HG03378 (cell line): Measurements from ENCODE around the gene EFCAB6.

Source experiments
- ATAC-seq: cut with Tn5 transposase; IDR thresholded peaks from one replicate; pipeline ENCODE4 v1.9.1; 2021; ENCODE audit warnings: mild to moderate bottlenecking, moderate library complexity; ENCODE audit not compliant: unreplicated experiment

EFCAB6 gene

GRCh38 chr22:43642319-43643206, 169.5 kb downstream of the EFCAB6 start:
- no peak for ATAC-seq

DNA sequence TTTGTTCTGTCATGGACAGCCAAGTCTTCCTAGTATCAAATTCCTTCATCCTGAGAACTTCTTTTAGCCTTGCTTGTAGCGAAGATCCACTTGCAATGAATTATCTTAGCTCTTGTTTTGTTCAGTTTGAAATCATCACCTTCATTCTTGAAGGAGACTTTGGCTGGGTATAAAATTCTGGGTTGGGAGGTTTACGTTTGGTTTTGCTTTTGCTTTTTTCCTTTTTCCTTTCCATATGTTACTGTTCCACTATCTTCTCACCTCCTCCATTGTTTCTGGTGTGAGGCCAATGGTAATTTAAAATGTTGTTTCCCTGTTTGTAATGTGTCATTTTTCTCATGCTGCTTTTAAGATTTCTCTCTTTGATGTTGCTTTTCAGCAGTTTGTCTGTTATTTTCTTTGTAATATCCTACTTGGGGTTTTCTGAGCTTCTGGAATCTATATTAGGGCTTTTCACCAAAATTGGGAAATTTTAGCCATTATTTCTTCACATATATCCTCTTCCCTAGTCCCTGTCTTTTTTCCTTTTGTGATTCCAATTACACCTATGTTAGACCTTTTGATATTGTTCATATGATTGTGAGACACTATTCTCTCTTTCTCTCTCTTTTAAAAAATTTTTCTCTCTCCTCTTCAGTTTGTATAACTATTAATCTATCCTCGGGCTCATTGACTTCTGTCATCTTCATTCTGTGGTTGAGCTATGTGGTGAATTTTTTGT, 172.7 kb downstream of the EFCAB6 start:
- ATAC-seq, result no peak

GRCh38 chr22:43637275-43638260, 174.5 kb downstream of the EFCAB6 start:
- no peak for ATAC-seq

DNA sequence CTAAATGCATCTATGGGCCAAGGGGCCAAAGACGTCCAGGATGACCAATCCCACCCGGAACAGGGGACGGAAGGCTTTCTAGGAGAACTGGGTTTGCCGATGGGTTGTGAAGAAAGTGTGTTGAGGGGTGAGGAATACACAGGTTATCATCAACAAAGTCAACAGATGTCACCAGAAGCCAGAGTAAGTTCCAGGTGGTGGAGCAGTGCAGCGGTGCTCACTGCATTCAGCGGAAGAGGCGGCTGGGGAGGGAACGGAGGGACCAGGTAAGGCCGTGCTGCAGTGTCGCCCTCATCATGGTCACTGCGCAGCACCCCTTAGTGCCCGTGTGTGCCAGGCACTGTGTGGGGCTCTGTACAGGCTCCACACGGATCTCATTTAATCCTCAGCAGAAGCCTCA, 176.0 kb downstream of the EFCAB6 start:
- ATAC-seq, result no peak

- no peak for ATAC-seq
These were observed 177.0 kb downstream of the EFCAB6 start for GRCh38 chr22:43635101-43635500.

DNA sequence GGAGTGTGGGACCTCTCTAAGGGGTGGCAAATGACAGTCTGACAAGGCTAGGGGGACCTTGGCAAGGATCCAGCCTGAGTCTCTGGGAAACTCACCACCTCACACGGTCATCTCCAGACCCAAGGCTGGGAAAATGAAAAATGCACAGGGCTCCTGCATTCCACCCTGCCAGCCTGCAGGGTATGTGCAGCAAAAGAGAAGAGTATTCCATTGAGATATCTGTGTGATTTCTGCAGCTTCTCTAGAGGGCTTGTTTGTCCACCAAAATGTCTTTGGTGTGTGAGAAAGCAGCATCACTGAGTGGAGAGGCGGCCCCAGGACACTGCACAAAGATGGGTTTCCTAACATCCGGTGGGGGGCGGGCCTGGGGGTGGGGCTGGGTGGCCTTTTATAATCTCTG, 177.8 kb downstream of the EFCAB6 start:
- ATAC-seq, result no peak

GRCh38 chr22:43633631-43634285, 178.3 kb downstream of the EFCAB6 start:
- no peak for ATAC-seq

DNA sequence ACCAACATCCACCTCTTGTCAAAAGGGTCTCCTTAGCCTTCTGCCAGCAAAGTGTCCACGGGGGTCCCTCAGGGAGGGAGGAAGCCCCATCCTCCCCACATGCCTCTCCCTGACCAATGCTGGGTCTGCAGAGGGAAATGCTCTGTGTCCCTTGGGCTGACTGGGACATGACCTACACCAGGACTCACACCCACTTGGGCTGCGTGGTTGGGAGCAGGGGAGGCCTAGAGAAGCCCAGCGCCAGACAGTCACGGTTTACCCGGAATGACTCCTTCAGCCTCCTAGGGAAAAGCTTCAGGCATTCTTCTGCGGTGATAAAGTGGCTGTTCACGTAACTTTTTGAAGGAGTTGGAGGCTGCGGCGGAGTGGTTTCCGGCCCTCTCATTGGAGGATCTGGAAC, 180.3 kb downstream of the EFCAB6 start:
- no peak for ATAC-seq

DNA sequence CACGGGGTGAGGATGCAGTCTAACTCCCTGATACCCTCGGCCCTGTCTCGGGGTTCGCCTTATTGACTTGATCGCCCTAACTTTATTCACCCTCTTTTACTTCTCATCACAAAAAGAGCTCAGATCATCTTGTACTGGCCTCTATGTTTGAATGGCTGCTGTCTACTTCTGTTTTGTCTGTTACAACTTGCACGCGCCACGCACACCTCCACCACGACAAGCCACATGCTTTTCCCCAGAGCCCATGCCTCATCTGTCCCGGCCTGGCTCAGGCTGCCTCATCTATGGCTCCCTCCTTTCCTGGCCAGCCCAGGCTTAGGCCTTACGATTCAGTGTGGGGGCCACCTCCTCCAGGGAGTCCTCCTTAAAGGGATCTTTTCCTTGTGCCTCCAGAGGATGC, 180.9 kb downstream of the EFCAB6 start:
- ATAC-seq, result no peak

GRCh38 chr22:43630451-43630850, 181.7 kb downstream of the EFCAB6 start:
- no peak for ATAC-seq

GRCh38 chr22:43628250-43628649, 183.9 kb downstream of the EFCAB6 start:
- no peak for ATAC-seq

- ATAC-seq, result no peak
These were observed 184.5 kb downstream of the EFCAB6 start for GRCh38 chr22:43627485-43628213.

DNA sequence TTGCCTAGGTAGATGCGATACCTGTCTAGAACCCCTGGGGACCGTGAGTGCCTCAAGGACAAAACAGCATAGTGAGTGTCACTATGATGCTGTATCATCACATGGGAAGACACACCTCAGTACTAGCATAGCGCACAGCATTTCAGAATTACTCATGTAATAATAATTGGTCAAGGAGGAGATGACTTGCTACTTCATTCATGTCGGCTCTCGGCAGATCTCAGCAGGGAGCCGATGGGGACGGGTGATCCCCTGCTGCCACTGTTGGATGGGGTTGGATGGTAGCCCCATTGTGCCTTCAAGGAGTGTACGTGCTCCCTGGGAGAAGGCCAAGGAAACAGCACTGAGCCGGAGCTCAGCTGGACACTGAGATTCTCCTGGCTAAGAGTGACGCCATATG, 186.9 kb downstream of the EFCAB6 start:
- ATAC-seq, result no peak

GRCh38 chr22:43624144-43624998, 187.7 kb downstream of the EFCAB6 start:
- ATAC-seq, result no peak

DNA sequence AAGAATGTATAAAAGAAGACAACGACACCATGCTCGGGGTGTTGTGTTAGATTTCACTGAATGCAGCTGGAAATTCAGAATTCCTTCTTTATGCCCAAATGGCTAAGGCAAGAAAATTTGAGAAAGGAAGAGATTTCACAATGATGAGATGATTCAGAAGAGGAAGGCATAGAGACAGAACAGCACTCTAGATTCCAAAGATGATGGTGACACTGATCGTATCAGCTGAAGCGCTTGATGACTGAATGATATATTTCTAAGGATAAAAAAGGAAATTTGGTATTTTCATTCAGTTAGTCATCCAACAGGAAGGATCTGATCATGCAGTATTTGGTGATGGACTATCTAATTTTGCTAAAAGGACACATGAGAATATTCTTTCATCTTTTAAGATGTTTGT, 189.2 kb downstream of the EFCAB6 start:
- ATAC-seq, result no peak

- ATAC-seq, result no peak
These were observed 191.9 kb downstream of the EFCAB6 start for GRCh38 chr22:43620197-43620596.

- ATAC-seq, result no peak
These were observed 193.6 kb downstream of the EFCAB6 start for GRCh38 chr22:43618517-43618916.

DNA sequence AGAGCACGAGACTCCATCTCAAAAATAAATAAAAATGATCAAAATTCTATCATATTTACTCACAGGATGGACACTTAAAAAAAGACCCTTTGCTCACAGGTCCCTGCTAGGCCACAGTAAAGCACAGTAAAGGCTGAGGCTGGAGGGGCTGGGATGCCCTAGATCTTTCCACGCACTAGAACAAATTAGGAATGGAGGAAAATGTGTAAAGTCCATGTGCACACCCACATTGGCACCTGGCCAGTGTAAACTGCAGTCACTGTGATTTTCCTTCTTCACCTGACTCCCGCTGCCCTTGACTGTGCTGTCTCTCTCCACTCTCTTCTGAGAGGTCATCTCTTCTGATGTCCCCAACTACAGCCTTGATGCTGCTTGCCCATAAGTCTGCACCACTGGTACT, 195.5 kb downstream of the EFCAB6 start:
- ATAC-seq, result no peak

GRCh38 chr22:43600265-43600664, 211.8 kb downstream of the EFCAB6 start:
- no peak for ATAC-seq
